Measurements from ENCODE around the gene GCHFR. TPM values are rescaled to one million over a fixed set of nuclear protein-coding genes. Genes with fewer than 3 reads are reported as not detected.

GCHFR gene
- polyA plus RNA-seq, 1 of the 3 experiments (the other 2 are of a cell fraction) = 0.67 TPM

GRCh38 chr15:40773902-40774301 lies 10.0 kb downstream of the GCHFR start (continued):
- no peak for TF ChIP-seq REST (IDR thresholded peaks at IDR 0.05; ENCODE audit: low read depth, low read length)
- TF ChIP-seq EP300 (IDR thresholded peaks at IDR 0.05; ENCODE audit: borderline replicate concordance in 1 of 2, low read depth in 1 of 2, low read length in 1 of 2) = no peak
- no peak for TF ChIP-seq FOXM1 (IDR thresholded peaks at IDR 0.05; ENCODE audit: low read depth)

- Histone ChIP-seq H4K20me1 (ENCODE audit: insufficient read depth) (no peaks in the 10 kb centered on the region), H3K9ac (no peak overlapping the region), H3K27ac (ENCODE audit: low read depth in 2 of 2, low read length in 1 of 2) (no peak overlapping the region), H3F3A (replicated peaks; ENCODE audit: insufficient read depth) (no peaks in the 10 kb centered on the region), H3K4me1 (ENCODE audit: control insufficient read depth in 1 of 2, insufficient read depth in 2 of 2, low read depth in 1 of 2, low read length in 1 of 2) (peaks cover under 1 to 27% of the 10 kb centered on the region in 2 experiments; a peak in 1 of 4 replicates), H3K4me3 (ENCODE audit: low read depth in 2 of 2, low read length in 1 of 2) (no peak overlapping the region), H3K9me3 (no peaks in the 10 kb centered on the region), H2AFZ (ENCODE audit: low read depth) (no peak overlapping the region), H3K27me3 (ENCODE audit: insufficient read depth) (no peaks in the 10 kb centered on the region), H3K36me3 (replicated peaks in 1 of 2; ENCODE audit: control insufficient read depth in 1 of 2, insufficient read depth in 2 of 2, low read length in 1 of 2) (peaks cover 8 to 61% of the 10 kb centered on the region in 2 experiments), H3K9me2 (no peaks in the 10 kb centered on the region), H3K79me2 (ENCODE audit: insufficient read depth) (no peaks in the 10 kb centered on the region), H3K4me2 (no peak overlapping the region)
- ChIA-PET CTCF (interaction anchor here (31.8 kb wide), 1 partner anchor 30 kb away, joined by 555 read pairs; the partner anchor contains the start of gene RMDN3), POLR2A (no interaction called here)
- no peak for DNase-seq
- TF ChIP-seq MAX (IDR thresholded peaks at IDR 0.05; ENCODE audit: low read depth) (no peak), TEAD4 (IDR thresholded peaks at IDR 0.05; ENCODE audit: borderline replicate concordance, insufficient read depth) (no peak), GABPA (IDR thresholded peaks at IDR 0.05; ENCODE audit: low read depth) (no peak), CHD2 (IDR thresholded peaks at IDR 0.05; ENCODE audit: low read length, partially characterized antibody) (no peak), GATA2 (CRISPR knock-in tag; IDR thresholded peaks at IDR 0.05) (no peak), USF2 (IDR thresholded peaks at IDR 0.05; ENCODE audit: borderline replicate concordance, low read depth, low read length) (no peak), TAF1 (IDR thresholded peaks at IDR 0.05; ENCODE audit: borderline replicate concordance, low read depth, low read length) (no peak), EP300 (IDR thresholded peaks at IDR 0.05; ENCODE audit: borderline replicate concordance in 1 of 2, low read depth in 1 of 2, low read length in 1 of 2) (no peak), RCOR1 (IDR thresholded peaks at IDR 0.05; ENCODE audit: low read length) (no peak)
- WGBS (ENCODE audit: low lambda C conversion rate) = 94% methylated on average over 10 of the region's 10 CpGs
Observed at GRCh38 chr15:40775007-40775406, 11.1 kb downstream of the GCHFR start.

Data from SK-N-SH (cell line).